ENCODE measurements around the gene CCIN. TPM values are rescaled to one million over a fixed set of nuclear protein-coding genes. Genes with fewer than 3 reads are reported as not detected.

Gene CCIN
- total RNA-seq = not detected
- under 1 TPM in 2 of 3 donors, not detected in 1; 0.03 to 0.04 TPM for polyA plus RNA-seq
- long read RNA-seq, donor 1 = 0 reads
- long read RNA-seq, donor 2 = 0 reads

GRCh38 chr9:36169166-36169565, at the start of gene CCIN:
Gene CCIN, plus strand, starts transcription at chr9:36169388. Its CDS starts 115 bp downstream, at chr9:36169503.
- Histone ChIP-seq H3K4me3 (no peak within 1 kb of the TSS), H3K4me1 (peaks cover 3% of the 10 kb centered on the region), H3K27ac (no peak within 1 kb of the TSS), H3K27me3 (ENCODE audit: insufficient read depth in 3 of 3, low read length in 2 of 3) (peaks cover 0 to 13% (median 0%) of the 10 kb centered on the region in 3 donors), H3K9me3 (no peaks in the 10 kb centered on the region), H3K36me3 (ENCODE audit: insufficient read depth in 1 of 2, low read depth in 1 of 2) (no peaks in the 10 kb centered on the region)
- ATAC-seq (no peak), DNase-seq (no peak)
- intact Hi-C loops (cut with DNase I) = loop anchor here in 1 of 2 donors (5.0 kb wide), 1 partner anchor 212 kb away; the partner anchor contains the start of gene OR2S2
- TF ChIP-seq CTCF (IDR thresholded peaks at IDR 0.05) = no peak
- 75 to 79% (median 76%) methylated on average over 6 of the region's 6 CpGs for WGBS, 3 donors

- 88 to 90% (median 89%) methylated on average over 7 of the region's 7 CpGs for WGBS, 3 donors
- H3K27ac ChIP-seq = no peak overlapping the region
- peaks cover 3 to 36% of the 10 kb centered on the region in 2 donors for H3K36me3 ChIP-seq (ENCODE audit: insufficient read depth in 1 of 2, low read depth in 1 of 2)
- intact Hi-C loops (cut with DNase I) = no loop called here
- no peaks in the 10 kb centered on the region for H3K27me3 ChIP-seq (ENCODE audit: insufficient read depth in 3 of 3, low read length in 2 of 3)
- ATAC-seq = no peak
- H3K4me3 ChIP-seq = no peak overlapping the region
- DNase-seq = no peak
- no peaks in the 10 kb centered on the region for H3K9me3 ChIP-seq
- no peak for TF ChIP-seq CTCF (IDR thresholded peaks at IDR 0.05)
- H3K4me1 ChIP-seq = no peaks in the 10 kb centered on the region
Measured at GRCh38 chr9:36119476-36119875, 49.7 kb upstream of the CCIN start.

- H3K36me3 ChIP-seq (ENCODE audit: insufficient read depth in 1 of 2, low read depth in 1 of 2) = peaks cover 3 to 36% of the 10 kb centered on the region in 2 donors
- H3K27ac ChIP-seq = no peak overlapping the region
- no peaks in the 10 kb centered on the region for H3K27me3 ChIP-seq (ENCODE audit: insufficient read depth in 3 of 3, low read length in 2 of 3)
- TF ChIP-seq CTCF (IDR thresholded peaks at IDR 0.05) = no peak
- WGBS, 3 donors = 82 to 89% (median 88%) methylated on average over 4 of the region's 4 CpGs
- DNase-seq (no peak), ATAC-seq (no peak)
- no peaks in the 10 kb centered on the region for H3K9me3 ChIP-seq
- H3K4me1 ChIP-seq = no peaks in the 10 kb centered on the region
- no peak overlapping the region for H3K4me3 ChIP-seq
- intact Hi-C loops (cut with DNase I) = loop anchor here in 1 of 2 donors (10.0 kb wide), 1 partner anchor 56 kb away; no protein-coding TSS in a partner anchor
Measured at GRCh38 chr9:36120705-36121104, 48.5 kb upstream of the CCIN start.

GRCh38 chr9:36121971-36122370, 47.2 kb upstream of the CCIN start:
- TF ChIP-seq CTCF (IDR thresholded peaks at IDR 0.05) = no peak
- no peaks in the 10 kb centered on the region for H3K27me3 ChIP-seq (ENCODE audit: insufficient read depth in 3 of 3, low read length in 2 of 3)
- no peaks in the 10 kb centered on the region for H3K9me3 ChIP-seq
- H3K27ac ChIP-seq = no peak overlapping the region
- H3K4me3 ChIP-seq = no peak overlapping the region
- 85 to 87% (median 86%) methylated on average over 7 of the region's 7 CpGs for WGBS, 3 donors
- H3K4me1 ChIP-seq = no peaks in the 10 kb centered on the region
- DNase-seq (no peak), ATAC-seq (no peak)
- intact Hi-C loops (cut with DNase I) = loop anchor here in 1 of 2 donors (10.0 kb wide), 1 partner anchor 57 kb away; no protein-coding TSS in a partner anchor
- H3K36me3 ChIP-seq (ENCODE audit: insufficient read depth in 1 of 2, low read depth in 1 of 2) = peaks cover 3 to 34% of the 10 kb centered on the region in 2 donors

- no peak for ATAC-seq
- 89 to 100% (median 98%) methylated on average over 2 of the region's 2 CpGs for WGBS, 3 donors
- intact Hi-C loops (cut with DNase I) = loop anchor here in 1 of 2 donors (10.0 kb wide), 1 partner anchor 59 kb away; no protein-coding TSS in a partner anchor
Measured at GRCh38 chr9:36123515-36123914, 45.7 kb upstream of the CCIN start.

More at GRCh38 chr9:36123515-36123914, 45.7 kb upstream of the CCIN start:
- no peak for TF ChIP-seq CTCF (IDR thresholded peaks at IDR 0.05)
- no peaks in the 10 kb centered on the region for H3K27me3 ChIP-seq (ENCODE audit: insufficient read depth in 3 of 3, low read length in 2 of 3)
- DNase-seq = no peak
- no peaks in the 10 kb centered on the region for H3K4me1 ChIP-seq
- no peaks in the 10 kb centered on the region for H3K9me3 ChIP-seq
- H3K36me3 ChIP-seq (ENCODE audit: insufficient read depth in 1 of 2, low read depth in 1 of 2) = peaks cover 0 to 27% of the 10 kb centered on the region in 2 donors
- H3K4me3 ChIP-seq = no peak overlapping the region
- H3K27ac ChIP-seq = no peak overlapping the region
